ENCODE measurements around the gene CFAP74.
"Not testable (repeated sequence)": the region's sequence is repeated elsewhere in the genome, so short reads cannot be mapped to it uniquely, and the experiment has no call there.

The CFAP74 gene

GRCh38 chr1:1984560-1985070 is 19.0 kb downstream of the CFAP74 start:
- FAIRE-seq: no peak

DNA sequence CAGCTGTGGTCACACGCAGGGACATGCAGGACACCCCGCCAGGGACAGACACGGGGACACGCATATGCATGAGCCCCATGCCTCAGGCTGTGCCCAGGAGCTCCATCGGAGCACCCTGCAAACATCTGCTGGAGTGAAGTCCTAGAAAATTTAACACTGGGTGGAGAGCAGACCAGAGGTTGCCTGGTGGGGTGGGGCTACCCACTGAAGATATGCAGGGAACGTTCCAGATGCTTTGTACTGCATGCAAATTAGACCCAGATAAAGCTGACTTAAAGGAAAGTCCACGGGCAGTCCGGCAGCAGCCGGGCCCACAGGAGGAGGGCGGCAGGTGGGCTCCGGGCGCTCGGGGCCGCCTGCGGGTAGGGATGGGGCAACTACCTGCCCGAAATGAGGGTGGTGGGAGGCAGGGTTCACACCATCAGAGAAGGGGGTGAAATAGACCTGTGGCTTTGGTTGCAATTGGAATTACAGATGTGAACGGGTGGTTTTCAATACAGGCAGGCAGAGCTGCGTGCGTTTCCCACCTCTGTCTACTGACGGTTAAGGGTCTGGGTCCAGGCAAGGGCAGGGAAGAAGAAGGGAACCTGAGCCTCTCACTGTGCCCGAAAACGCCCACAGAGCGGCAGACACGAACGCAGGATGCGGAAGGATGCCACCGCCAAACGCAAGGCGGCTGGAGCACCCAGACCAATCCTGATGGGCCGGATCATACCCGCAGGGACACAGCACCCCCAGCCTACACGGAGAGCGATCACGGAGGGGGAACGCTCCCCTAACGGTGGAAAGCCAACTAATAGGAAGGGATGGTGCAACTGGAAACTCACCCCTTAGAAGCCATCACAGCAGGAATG is 21.0 kb downstream of the CFAP74 start:
- FAIRE-seq: no peak

GRCh38 chr1:1981631-1982327 is 21.8 kb downstream of the CFAP74 start:
- FAIRE-seq: not testable (repeated sequence)

DNA sequence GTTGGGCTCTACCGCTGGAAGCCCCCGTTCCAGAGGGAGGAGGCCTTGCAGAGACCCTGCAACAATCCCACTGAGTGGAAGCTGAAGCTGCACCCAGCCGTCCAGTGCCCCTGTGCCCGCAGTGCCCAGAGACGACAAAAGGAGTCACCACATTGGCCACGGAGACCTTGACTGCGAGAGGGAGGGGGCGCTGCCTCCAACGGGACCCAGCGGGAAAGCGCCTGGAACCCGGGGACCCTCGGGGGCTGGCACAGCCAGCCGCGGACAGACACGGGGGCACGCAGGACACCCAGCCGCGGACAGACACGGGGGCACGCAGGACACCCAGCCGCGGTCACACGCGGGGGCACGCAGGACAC is 22.5 kb downstream of the CFAP74 start:
- FAIRE-seq: no peak

GRCh38 chr1:1980467-1981141 is 23.0 kb downstream of the CFAP74 start:
- FAIRE-seq: no peak

DNA sequence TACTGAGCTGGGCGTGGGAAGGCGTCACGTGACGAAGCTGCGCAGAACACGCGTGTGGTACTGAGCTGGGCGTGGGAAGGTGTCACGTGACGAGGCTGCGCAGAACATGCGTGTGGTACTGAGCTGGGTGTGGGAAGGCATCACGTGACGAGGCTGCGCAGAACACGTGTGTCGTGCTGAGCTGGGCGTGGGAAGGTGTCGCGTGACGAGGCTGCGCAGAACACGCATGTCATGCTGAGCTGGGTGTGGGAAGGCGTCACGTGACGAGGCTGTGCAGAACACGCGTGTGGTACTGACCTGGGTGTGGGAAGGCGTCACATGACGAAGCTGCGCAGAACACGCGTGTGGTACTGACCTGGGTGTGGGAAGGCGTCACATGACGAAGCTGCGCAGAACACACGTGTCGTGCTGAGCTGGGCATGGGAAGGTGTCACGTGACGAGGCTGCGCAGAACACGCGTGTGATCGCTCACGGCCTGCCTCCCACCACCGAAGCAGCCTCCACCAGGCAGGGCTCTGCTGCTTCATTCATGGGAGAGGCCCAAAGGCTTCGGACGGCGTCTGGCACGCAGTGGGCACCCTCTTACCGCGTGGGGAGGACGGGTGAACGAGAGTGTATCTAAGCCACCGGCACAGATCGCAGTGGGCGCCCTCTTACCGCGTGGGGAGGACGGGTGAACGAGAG is 24.0 kb downstream of the CFAP74 start:
- no peak for FAIRE-seq

DNA sequence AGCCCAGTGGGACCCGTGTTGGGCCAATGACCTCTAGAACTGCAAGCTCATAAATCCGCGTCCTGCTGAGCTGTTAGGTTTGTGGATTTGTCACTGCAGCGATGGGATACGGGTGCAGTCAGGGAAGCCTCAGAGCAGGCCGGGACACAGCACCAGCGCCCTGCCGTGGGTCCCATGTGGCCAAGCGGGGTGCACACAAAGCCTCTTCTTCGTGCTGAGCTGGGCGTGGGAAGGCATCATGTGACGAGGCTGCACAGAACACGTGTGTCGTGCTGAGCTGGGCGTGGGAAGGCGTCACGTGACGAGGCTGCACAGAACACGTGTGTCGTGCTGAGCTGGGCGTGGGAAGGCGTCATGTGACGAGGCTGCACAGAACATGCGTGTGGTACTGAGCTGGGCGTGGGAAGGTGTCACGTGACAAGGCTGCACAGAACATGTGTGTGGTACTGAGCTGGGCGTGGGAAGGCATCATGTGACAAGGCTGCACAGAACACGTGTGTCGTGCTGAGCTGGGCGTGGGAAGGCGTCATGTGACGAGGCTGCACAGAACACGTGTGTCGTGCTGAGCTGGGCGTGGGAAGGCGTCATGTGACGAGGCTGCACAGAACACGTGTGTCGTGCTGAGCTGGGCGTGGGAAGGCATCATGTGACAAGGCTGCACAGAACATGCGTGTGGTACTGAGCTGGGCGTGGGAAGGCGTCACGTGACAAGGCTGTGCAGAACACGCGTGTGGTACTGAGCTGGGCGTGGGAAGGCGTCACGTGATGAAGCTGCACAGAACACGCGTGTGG is 24.7 kb downstream of the CFAP74 start:
- not testable (repeated sequence) for FAIRE-seq

DNA sequence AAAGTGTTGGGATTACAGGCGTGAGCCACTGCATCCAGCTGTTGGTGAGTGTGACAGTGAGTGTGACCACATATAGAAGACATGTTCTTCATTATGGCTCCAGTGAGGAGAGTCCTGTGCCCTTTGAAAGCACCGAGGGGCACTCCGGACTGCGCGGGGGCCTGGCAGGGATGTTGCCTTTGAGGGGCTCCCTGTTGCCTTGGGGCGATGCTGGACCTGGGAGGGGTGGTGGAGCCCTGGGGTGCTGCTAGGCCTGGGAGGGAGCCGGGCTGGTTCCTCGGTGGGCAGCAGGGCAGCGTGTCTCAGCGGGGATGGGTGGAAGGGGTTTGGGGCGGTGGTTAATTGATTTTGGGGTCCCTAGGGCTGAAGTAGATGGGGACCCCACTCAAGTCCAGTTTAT is 25.5 kb downstream of the CFAP74 start:
- no peak for FAIRE-seq

GRCh38 chr1:1976031-1976430 is 27.6 kb downstream of the CFAP74 start:
- no peak for FAIRE-seq

DNA sequence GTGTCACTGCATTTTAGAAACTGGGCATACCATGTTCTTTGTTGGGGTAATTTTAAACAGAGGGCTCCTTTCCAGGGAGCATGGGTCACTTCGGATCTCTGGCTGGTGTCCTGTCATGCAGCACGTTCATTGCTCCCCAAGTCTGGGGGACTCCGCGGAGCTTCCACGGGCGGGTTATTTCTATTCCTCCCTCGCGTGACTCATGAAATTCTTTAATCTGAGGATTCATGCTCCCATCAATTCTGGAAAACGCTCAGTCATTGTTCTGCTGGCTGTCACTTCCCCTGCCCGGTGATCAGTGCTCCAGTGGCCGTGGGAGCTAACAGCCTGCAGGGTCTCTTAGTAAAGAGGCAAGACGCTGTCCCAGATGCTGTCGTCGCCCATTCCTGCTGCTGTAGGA is 28.1 kb downstream of the CFAP74 start:
- no peak for FAIRE-seq

DNA sequence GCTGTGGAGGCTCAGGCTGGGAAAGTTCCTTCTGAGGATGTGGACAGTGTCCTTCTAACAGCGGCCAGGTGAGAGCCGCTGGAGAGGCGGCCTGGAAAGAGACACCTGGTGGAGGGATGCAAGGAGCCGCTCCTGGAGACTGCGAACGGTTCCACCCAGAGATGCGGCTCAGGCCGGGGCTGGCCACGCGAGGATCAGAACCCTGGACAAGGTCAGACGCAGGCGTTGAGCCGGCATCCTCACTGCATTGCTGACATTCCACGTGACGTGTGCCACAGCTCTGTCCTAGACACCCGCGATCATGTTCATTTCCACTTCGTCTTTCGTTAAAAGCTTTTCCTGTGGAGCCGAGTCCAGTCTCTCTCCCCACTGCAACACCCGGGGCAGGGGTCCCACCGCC is 28.8 kb downstream of the CFAP74 start:
- FAIRE-seq: no peak

DNA sequence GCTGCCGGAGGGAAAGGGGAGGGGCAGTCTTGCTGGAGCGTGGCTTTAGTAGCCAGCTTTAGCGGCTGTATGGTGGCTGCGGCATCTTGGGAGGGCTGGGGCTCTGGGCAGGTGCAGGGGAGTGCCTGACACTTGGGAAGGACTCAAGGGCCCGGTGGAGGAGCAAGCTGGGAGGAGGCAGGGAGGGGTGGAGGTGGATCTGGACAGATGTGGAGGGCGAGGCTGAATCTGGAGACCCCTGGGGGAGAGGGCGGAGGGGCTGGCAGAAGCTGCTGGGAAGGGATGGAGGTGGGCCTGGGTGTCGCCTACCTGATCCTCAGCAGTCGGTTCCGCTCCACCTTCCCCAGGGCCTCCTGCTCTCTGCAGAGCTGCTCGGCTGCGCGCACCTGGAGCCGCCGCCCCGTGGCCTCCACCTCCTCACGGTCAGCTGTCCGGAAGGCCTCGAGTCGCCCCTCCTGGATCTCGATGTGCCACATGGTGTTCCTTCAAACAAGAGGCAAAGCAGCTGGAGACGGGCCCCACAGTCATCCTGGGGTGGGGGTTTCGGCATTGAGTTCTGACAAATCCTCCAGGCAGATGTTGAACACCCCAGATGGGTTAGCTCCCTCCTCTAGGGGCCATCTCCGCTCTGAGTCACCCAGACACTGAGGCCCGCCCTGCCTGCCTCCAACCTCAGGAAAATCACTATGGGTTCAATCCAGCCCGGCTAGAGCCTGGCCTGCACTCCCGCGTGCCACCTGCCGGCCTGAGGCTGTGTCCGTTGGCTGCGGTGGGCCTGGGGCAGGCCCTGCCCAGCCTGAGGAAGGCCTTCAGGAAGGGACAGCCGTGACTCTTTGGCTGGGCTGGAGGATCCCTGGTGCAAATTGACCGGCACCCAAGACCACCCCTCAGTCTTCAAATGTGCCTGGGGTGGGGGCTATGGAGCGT is 29.6 kb downstream of the CFAP74 start:
- FAIRE-seq: no peak

DNA sequence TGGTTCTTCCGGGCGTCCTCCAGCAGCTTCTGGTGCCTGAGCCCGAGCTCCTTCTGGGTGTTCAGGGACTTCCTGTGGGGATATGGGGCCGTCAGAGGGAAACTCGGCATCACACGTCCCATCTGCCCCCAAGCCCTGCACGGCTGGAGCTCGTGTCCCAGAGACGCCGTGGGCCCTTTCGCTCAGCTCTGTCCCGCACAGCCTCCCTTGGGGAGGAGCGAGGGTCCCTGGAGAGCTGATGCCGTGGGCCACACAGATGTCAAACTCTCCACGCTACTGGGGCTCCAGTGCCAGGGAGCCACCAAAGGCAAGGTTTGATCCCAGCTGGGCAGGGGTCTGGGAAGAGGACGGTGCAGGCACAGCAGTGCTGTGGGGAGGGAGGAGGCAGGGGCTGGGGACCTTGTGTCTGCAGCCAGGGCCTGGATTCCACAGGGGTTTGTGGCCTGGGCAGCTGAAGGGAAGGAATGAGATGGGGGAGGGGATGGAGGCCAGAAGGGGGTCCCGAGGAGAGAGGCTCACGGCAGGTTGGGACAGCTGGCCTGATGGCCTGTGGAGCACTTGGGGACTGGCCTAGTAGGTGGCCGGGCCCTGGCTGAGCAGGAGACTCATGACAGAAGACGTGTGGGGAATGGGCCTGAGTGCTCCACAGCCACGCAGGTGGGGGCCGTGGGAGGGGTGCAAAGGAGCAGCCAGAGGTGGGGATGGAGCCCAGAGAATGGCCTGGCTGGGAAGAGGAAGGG is 30.4 kb downstream of the CFAP74 start:
- FAIRE-seq: no peak

GRCh38 chr1:1971688-1972087 is 31.9 kb downstream of the CFAP74 start:
- FAIRE-seq: no peak

- no peak for FAIRE-seq
Observed at GRCh38 chr1:1971017-1971416, 32.6 kb downstream of the CFAP74 start.

DNA sequence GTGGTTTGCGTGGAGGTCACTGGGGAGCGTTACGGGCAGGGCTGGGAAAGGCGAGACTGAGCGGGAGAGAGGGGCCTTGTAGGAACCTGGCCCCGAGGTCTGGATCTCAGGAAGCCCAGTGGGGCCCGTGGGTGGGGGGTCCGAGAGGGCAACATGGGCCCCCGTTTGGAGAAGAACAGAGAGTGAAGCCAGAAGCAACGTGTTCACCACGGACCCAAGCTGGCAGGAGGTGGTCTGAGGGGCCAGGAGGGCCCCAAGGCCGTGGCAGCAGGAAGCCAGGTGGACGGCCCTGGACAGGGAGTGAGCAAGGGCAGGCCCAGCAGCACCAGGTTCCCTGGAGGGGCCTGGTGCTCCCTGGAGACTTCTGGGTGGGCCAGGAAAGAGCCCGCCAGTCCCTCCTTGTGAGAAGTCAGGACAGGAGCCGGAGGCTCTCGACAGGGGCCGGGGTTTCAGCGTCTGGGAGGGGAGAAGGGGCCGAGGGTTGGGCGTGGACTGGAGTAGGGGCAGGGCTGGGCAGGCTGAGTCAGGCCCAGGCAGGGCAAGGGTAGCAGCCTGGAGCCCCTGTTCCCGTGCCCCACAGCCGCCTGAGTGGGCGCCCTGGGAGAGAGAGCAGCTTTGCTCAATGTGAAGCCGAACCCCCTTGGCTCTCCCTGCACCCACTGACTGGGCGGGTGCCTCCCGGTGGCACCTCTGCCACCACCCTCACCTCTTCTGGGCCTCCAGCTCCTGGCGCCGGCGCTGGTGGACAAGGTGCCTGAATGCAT is 33.5 kb downstream of the CFAP74 start:
- no peak for FAIRE-seq

GRCh38 chr1:1969505-1969900 is 34.1 kb downstream of the CFAP74 start:
- FAIRE-seq: no peak

DNA sequence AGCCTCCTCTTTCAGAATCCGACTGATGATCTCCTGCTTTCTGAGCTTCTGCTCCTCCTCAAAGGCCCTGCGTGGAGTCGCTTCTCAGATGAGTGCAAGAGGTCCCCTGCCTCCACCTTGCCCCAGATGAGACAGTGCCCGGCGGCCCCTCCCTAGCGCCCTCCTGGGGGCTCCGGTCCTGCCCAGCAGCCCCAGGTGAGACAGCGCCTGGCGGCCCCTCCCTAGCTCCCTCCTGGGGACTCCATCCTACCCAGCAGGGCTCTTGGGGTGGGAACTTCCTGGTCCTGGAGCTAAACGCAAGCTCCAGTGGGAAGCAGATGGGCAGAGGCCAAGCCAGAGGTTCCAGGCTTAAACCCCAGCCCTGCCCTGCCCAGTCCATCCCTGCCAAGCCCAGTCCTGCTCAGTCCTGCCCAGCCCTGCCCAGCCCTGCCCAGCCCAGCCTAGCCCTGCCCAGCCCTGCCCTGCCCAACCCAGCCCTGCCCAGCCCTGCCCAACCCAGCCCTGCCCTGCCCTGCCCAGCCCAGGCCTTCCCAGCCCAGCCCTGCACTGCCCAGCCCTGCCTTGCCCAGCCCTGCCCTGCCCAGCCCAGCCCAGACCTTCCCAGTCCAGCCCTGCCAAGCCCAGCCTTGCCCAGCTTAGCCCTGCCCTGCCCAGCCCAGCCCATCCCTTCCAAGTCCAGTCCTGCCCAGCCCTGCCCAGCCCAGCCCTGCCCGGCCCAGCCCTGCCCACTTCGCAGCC is 34.6 kb downstream of the CFAP74 start:
- FAIRE-seq: no peak

GRCh38 chr1:1967879-1968278 is 35.7 kb downstream of the CFAP74 start:
- no peak for FAIRE-seq

Data from endometrium (tissue), 2 donors.